AG04450 (cell line): ENCODE data around the gene HNRNPH3. TPM values are rescaled to one million over a fixed set of nuclear protein-coding genes. Genes with fewer than 3 reads are reported as not detected.
A peak's percentile ranks its signal among the peaks of the same experiment; 100 is the strongest.

Experiments
- CTCF ChIA-PET: fragments of 300-600, 350-600 bp; formaldehyde crosslinking; extraction: SDS; loops from one replicate; lab custom pipeline; 2022; ENCODE audit warnings: antibody characterized with exemption, inconsistent platforms; lab: Charles Lee
- POLR2A ChIA-PET: fragments of 350-600 bp; formaldehyde crosslinking; extraction: SDS; loops from one replicate; lab custom pipeline; 2021; ENCODE audit warnings: antibody characterized with exemption, inconsistent platforms; lab: Yijun Ruan, JAX
- DNase-seq: peaks from one replicate; pipeline ENCODE4 v3.0.0-alpha.2; 2011; ENCODE audit warnings: low read depth, low spot score
- H3K27ac ChIP-seq: one replicate; pipeline ENCODE4 v1.5.1; 2012; ENCODE audit warnings: low read depth, low read length, control low read depth
- H3K27me3 ChIP-seq: one replicate; pipeline ENCODE4 v1.6.0; 2012; ENCODE audit warnings: low read length; ENCODE audit not compliant: control insufficient read depth, insufficient read depth
- H3K4me3 ChIP-seq: 2 replicates; pipeline ENCODE4 v1.5.1; 2011; ENCODE audit warnings: mild to moderate bottlenecking, low read depth, low read length, control low read depth
- H3K9me3 ChIP-seq: 2 replicates; pipeline ENCODE4 v1.5.1; 2012; ENCODE audit warnings: low read length; ENCODE audit not compliant: control insufficient read depth, insufficient read depth
- polyA minus RNA-seq: library from RNA; depleted of rRNA, polyadenylated mRNA; stranded (reverse); fragments of >200 nt; gene quantifications from 2 replicates; pipeline ENCODE4 v1.2.3, GENCODE V29; 2011; rRNA and poly(A)+ RNA removed
- polyA plus RNA-seq: library from polyadenylated mRNA; depleted of rRNA; stranded (reverse); fragments of >200 nt; gene quantifications from 2 replicates; pipeline ENCODE4 v1.2.3, GENCODE V29; 2011; rRNA removed
- TF ChIP-seq, protein P1 (sequence below): IDR thresholded peaks from 2 replicates; pipeline ENCODE4 v1.5.1; 2011; ENCODE audit warnings: low read depth, low read length, control low read depth, inconsistent platforms

HNRNPH3 gene, protein sequence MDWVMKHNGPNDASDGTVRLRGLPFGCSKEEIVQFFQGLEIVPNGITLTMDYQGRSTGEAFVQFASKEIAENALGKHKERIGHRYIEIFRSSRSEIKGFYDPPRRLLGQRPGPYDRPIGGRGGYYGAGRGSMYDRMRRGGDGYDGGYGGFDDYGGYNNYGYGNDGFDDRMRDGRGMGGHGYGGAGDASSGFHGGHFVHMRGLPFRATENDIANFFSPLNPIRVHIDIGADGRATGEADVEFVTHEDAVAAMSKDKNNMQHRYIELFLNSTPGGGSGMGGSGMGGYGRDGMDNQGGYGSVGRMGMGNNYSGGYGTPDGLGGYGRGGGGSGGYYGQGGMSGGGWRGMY
- polyA plus RNA-seq (87.8 and 113 TPM in 2 replicates), polyA minus RNA-seq (31.5 and 50.5 TPM in 2 replicates)

DNA sequence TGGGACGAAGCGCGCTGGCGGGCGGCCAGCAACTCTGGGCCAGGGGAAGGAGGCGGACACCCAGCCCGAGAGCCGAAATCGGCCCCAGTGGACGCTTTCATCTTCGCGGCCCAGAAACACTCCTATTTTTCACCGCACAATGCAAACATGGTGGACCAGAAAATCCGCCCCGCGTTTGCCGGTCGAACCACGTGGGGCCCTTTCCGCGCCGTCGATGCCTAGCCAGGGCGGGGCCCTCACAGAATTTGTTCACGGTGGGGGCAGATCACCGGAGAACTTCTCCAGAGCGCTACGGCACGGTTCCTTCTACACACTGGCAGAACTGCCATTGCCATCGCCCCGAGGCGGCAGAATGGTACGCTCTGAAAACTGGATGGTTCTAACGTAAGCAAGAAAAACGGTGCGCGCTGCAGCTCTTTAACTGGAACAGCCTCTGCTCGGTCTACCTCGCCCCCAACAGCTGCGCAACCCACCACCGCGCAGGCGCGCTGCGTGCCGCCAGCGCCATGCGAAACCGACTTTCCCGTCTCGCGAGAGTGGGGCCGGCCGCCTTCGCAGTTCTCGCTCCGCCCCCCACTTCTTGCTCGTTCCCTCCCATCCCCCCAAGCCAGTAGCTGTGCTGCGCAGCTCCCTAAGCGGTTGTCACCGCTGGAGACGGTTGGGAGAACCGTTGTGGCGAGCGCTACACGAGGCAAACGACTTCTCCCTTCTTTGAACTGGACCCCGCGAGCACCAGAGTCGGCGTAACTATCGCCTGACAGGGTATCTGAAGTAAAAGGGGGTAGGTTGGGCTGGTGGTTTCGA is at the start of gene HNRNPH3:
Gene HNRNPH3, plus strand, starts transcription at position 610 of the 804 bp plus-strand sequence. CDS start 5,158 bp downstream, outside the sequence.
- ChIA-PET CTCF (interaction anchor here (0.6 to 3.0 kb wide), 5 partner anchors 17 to 456 kb away, joined by 3 to 16 read pairs (median 7); no protein-coding TSS in a partner anchor), POLR2A (interaction anchor here (0.5 to 2.0 kb wide), 24 partner anchors 9 to 439 kb away, joined by 3 to 17 read pairs (median 4); partner anchors contain the start of genes CCAR1 and TET1)
- Histone ChIP-seq H3K4me3 (peak within 1 kb of the TSS; percentile 88), H3K27me3 (no peaks in the 10 kb centered on the region), H3K9me3 (no peaks in the 10 kb centered on the region), H3K27ac (peak within 1 kb of the TSS; percentile 94)
- TF ChIP-seq, protein P1, sequence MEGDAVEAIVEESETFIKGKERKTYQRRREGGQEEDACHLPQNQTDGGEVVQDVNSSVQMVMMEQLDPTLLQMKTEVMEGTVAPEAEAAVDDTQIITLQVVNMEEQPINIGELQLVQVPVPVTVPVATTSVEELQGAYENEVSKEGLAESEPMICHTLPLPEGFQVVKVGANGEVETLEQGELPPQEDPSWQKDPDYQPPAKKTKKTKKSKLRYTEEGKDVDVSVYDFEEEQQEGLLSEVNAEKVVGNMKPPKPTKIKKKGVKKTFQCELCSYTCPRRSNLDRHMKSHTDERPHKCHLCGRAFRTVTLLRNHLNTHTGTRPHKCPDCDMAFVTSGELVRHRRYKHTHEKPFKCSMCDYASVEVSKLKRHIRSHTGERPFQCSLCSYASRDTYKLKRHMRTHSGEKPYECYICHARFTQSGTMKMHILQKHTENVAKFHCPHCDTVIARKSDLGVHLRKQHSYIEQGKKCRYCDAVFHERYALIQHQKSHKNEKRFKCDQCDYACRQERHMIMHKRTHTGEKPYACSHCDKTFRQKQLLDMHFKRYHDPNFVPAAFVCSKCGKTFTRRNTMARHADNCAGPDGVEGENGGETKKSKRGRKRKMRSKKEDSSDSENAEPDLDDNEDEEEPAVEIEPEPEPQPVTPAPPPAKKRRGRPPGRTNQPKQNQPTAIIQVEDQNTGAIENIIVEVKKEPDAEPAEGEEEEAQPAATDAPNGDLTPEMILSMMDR: no peak
- peak; percentile 95 for DNase-seq

DNA sequence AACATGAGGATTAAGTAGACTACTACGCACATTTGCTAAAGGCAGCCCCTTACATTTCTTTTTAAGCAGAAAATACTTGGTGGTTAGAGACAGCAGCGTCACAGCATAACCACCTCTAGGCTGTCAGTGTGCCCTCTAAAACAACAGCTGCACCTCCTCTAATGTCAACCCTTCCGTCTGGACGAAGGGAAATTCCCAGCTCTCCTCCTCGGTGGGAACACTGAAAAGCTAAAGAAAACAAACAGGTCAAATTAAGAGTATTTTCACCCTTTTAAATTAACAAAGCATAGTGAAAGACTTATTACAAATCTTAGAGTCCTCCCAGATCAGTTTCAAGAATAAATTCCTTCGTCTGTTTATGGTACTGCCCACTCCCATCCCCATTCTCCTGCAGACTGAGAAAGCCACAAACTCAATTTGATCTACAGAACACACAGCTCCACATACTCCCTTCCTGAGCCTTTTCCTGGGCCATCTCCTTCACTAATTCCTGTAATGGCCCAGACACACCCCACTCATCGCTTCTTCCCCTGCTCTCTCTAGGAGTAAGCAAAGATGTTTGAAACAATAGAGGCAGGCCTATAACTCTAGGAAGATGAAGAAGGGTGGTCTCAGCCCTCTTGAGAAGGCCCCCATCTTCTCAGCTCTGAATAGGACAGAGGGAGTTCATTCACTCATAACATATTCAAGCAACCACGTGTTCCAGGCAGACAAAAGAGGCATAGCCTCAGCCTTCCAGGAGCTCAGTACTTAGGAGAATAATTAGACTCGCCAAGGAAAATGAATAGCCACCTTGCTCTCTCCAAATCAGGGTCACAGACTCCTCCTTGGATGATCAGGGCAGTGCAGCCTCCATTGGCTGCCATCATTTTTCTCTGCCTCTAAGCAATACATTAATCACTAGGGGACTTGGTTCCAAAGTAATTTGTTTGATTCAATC is 47.5 kb upstream of the HNRNPH3 start:
- POLR2A ChIA-PET: interaction anchor here (0.6 to 1.1 kb wide), 3 partner anchors 37 to 54 kb away, joined by 3 to 4 read pairs (median 3); partner anchors contain the start of gene HNRNPH3
- Histone ChIP-seq H3K4me3 (no peak overlapping the region), H3K9me3 (peaks cover 3% of the 10 kb centered on the region; the same call in 1 of the 2 replicates), H3K27me3 (no peaks in the 10 kb centered on the region), H3K27ac (peak overlapping the region; percentile 68)
- TF ChIP-seq, protein P1: no peak
- peak; percentile 23 for DNase-seq
- CTCF ChIA-PET: interaction anchor here (1.0 to 2.8 kb wide), 3 partner anchors 18 to 429 kb away, joined by 3 to 9 read pairs (median 5); no protein-coding TSS in a partner anchor

DNA sequence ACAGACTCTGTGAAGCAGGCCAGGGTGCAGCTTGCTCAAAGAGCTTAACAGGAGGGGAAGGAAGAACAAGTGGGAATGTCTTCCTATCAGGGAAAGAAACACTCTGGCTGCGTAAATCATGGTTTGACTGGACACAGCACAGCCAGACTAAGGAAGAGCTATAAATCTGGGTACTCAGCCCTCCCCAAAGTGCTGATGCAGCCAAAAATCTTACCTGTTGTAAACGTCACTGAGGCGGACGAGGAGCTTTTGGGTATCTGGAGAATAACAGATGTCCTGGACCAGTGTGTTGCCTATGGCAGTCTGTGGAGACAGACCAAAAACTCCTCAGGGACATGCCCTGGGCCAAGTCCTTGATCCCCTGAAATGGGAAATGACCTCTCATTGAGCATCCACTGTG is 43.1 kb upstream of the HNRNPH3 start:
- no peak for DNase-seq
- H3K4me3 ChIP-seq: no peak overlapping the region
- H3K9me3 ChIP-seq: no peaks in the 10 kb centered on the region
- ChIA-PET CTCF (interaction anchor here (0.7 to 1.1 kb wide), 2 partner anchors 13 to 76 kb away, joined by 3 read pairs; no protein-coding TSS in a partner anchor), POLR2A (no interaction called here)
- no peak overlapping the region for H3K27ac ChIP-seq
- H3K27me3 ChIP-seq: no peaks in the 10 kb centered on the region
- TF ChIP-seq, protein P1: no peak

DNA sequence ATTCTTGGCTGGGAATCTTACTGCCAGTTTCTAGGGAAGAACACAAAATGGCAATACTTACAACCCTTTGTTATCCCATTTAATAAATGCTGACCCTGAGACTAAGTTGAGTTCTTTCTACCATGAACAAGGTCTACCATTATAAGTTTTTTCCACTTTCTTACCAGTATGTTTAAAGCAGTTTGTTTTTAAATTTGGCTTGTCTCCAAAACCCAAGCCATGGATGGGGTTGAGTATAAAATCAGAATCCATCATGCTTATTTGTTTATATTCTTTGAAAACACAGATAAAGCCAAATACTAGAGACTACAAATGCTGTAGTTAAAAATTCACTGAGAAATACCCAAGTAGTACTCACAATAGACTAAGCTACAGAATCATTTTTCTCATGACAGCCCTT is 41.1 kb upstream of the HNRNPH3 start:
- Histone ChIP-seq H3K27ac (no peak overlapping the region), H3K4me3 (no peak overlapping the region), H3K9me3 (no peaks in the 10 kb centered on the region), H3K27me3 (no peaks in the 10 kb centered on the region)
- CTCF ChIA-PET: no interaction called here
- DNase-seq: no peak
- POLR2A ChIA-PET: no interaction called here
- TF ChIP-seq, protein P1: no peak
